Ovary (tissue), 9 donors: ENCODE data around the gene XXYLT1. TPM values are rescaled to one million over a fixed set of nuclear protein-coding genes. Genes with fewer than 3 reads are reported as not detected.

Source experiments
- DNase-seq, 5 donors: peaks; one replicate each; pipeline ENCODE4 v3.0.0-alpha.2; 2019 to 2020
- H3K27ac ChIP-seq, 2 donors: fragments of 200-600 bp; one replicate each; pipeline versions ENCODE4 v1.5.1 to v1.8.0; 2019 to 2022
- H3K27me3 ChIP-seq: fragments of 200-600 bp; one replicate; pipeline ENCODE4 v1.8.0; 2022
- H3K36me3 ChIP-seq: fragments of 200-600 bp; sonication (generic); one replicate; pipeline ENCODE4 v1.5.1; 2019
- H3K4me1 ChIP-seq: one replicate; pipeline ENCODE4 v1.8.1; 2013; ENCODE audit warnings: mild to moderate bottlenecking, moderate library complexity; ENCODE audit not compliant: insufficient read depth
- H3K4me3 ChIP-seq: fragments of 200-600 bp; sonication (generic); one replicate; pipeline ENCODE4 v1.5.1; 2017
- H3K9me3 ChIP-seq, 2 donors: fragments of 200-600 bp in 1 of 2; sonication (generic) in 1 of 2; one replicate each; pipeline versions ENCODE4 v1.5.1 to v1.8.1; 2013 to 2019; ENCODE audit warnings: mild to moderate bottlenecking in 1 of 2, moderate library complexity in 1 of 2
- EP300 ChIP-seq: sonication (generic); formaldehyde crosslinking; IDR thresholded peaks from one replicate; pipeline ENCODE4 v1.6.1; 2017; ENCODE audit warnings: antibody characterized with exemption
- POLR2A ChIP-seq: fragments of 450-650 bp; IDR thresholded peaks from one replicate; pipeline ENCODE4 v1.6.1; 2017; ENCODE audit warnings: antibody characterized with exemption, mild to moderate bottlenecking, moderate library complexity
- WGBS, 3 donors: extraction: QIAGEN DNeasy Blood & Tissue Kit in 1 of 3; methylation state at CpG; one replicate each; pipeline versions ENCODE4 v1.1.5 to v1.1.7; 2013 to 2017; 5-methylcytosine and 5-hydroxymethylcytosine counted together
- intact Hi-C, 4 donors: fragments of 100-400 bp; cut with DNase I; formaldehyde crosslinking; loops; one replicate each; pipeline versions ENCODE4 v1.11.0 to v1.15.1; 2022 to 2023
- polyA plus RNA-seq, 2 donors: library from polyadenylated mRNA; stranded (reverse); fragments of 200-250 nt in 1 of 2; fragments of 350-450 nt in 1 of 2; fragmentation: Illumina TruSeq in 1 of 2; extraction: RNeasy Lipid Tissue Mini Kit (QIAGEN cat#74804) in 1 of 2; gene quantifications; one replicate each; pipeline ENCODE4 v1.2.3, GENCODE V29; 2013 to 2014
- total RNA-seq, 7 donors: library from RNA; depleted of rRNA in 2 of 7; stranded (reverse); fragments of >200 nt in 2 of 7; fragmentation: NEBNext Ultra II Directional in 3 of 7; extraction: Animal tissue kit (Norgen Biotek cat#: 25700) in 3 of 7; gene quantifications; one replicate each; pipeline versions ENCODE4 v1.1.0 to v1.2.4, GENCODE V29; 2016 to 2023
- TF ChIP-seq, protein P1 (sequence below), 3 donors: fragments of 450-650 bp in 2 of 3; fragments of 200-600 bp in 1 of 3; IDR thresholded peaks; one replicate each; pipeline versions ENCODE4 v1.5.1 to v1.8.0; 2016 to 2022; ENCODE audit warnings: antibody characterized with exemption in 3 of 3, mild to moderate bottlenecking in 1 of 3
- donor health status: DM: no; HTN: no; CAD: no; lungs with moderate emphysema.
- donor health status: DM: no; HTN: no; CAD: no.
- donor health status: Bipolar disorder and iron deficiency.
- donor health status: DM: yes; HTN: yes; CAD: no.
- donor health status: DM: no; HTN: no; CAD: no.
- donor health status: DM: yes; HTN: yes; CAD: no.

The XXYLT1 gene
- total and polyA plus RNA-seq, 9 donors, result 5.6 to 13.6 (median 10.2) TPM

DNA sequence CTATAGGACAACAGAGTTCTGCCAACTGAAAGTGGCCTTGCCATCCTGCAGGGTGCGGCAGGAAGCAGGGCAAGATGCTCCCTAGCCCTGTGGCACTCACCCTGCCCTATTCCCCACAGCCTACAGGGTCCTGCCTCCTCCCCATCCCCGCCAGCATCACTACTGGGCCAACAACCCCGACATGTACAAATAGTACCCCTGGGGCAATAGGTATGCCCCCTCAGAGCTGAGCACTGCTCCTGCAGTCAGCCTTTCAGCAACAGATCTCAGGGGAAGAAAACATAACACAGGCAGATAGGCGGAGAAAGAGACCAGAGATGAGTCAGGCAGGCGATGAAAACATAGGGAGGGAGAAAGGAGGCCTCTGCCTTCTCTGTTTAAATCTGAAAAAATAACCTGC, 74.7 kb downstream of the XXYLT1 start:
- peaks cover 0 to 4% of the 10 kb centered on the region in 2 donors for H3K9me3 ChIP-seq
- peak in 1 of 5 donors; percentile 10 for DNase-seq
- intact Hi-C loops, result no loop called here
- WGBS, 3 donors, result 58 to 69% (median 63%) methylated on average over 5 of the region's 5 CpGs
- no peaks in the 10 kb centered on the region for H3K4me1 ChIP-seq
- H3K27me3 ChIP-seq, result no peaks in the 10 kb centered on the region
- H3K4me3 ChIP-seq, result no peak overlapping the region
- TF ChIP-seq POLR2A, result no peak
- no peak for TF ChIP-seq EP300
- TF ChIP-seq, protein P1, sequence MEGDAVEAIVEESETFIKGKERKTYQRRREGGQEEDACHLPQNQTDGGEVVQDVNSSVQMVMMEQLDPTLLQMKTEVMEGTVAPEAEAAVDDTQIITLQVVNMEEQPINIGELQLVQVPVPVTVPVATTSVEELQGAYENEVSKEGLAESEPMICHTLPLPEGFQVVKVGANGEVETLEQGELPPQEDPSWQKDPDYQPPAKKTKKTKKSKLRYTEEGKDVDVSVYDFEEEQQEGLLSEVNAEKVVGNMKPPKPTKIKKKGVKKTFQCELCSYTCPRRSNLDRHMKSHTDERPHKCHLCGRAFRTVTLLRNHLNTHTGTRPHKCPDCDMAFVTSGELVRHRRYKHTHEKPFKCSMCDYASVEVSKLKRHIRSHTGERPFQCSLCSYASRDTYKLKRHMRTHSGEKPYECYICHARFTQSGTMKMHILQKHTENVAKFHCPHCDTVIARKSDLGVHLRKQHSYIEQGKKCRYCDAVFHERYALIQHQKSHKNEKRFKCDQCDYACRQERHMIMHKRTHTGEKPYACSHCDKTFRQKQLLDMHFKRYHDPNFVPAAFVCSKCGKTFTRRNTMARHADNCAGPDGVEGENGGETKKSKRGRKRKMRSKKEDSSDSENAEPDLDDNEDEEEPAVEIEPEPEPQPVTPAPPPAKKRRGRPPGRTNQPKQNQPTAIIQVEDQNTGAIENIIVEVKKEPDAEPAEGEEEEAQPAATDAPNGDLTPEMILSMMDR (IDR thresholded peaks at IDR 0.05), result no peak
- no peaks in the 10 kb centered on the region for H3K36me3 ChIP-seq
- no peak overlapping the region for H3K27ac ChIP-seq

DNA sequence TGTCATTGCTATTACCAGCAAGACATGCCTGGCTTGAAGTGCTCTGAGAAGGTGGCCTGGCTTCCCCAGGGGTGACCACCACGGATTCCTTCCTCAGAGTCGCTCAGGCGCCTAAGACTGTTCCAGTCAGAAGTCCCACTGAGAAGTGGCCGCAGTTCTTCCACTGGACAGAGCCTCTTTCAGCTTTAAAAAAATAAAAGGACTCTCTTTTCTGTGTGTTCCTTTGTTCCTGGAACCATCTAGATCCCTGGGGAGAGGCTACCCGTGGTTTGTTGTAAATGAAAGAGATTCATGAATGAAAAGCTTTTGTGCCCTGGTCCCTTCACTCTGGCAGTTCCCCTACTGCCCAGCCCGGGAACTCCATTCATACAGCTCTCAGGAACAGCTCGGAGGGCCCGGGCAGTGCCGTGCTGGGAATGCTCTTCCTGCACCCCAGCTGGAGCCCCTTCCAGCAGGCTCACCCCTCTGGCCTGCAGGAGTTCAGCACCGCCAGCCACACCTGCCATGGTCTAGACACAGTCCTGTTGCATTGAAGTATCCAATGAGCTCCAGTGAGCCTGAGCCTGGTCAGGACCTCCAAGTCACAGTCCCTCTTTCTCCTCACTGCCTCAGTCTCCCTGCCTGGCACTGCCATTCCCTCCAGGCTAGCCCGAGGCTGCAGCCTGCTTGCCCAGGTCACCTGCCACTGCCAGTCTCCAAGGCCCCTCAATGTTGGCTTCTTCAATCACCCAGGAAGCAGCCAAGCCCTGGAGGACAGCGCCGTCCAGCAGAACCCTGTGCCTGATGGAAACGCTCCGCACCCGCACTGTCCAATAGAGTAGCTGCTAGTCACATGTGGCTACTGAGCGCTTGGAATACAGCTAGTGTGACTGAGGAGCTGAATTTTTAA, 75.4 kb downstream of the XXYLT1 start:
- WGBS, 3 donors, result 88 to 91% (median 89%) methylated on average over 17 of the region's 17 CpGs
- no peak overlapping the region for H3K27ac ChIP-seq

DNA sequence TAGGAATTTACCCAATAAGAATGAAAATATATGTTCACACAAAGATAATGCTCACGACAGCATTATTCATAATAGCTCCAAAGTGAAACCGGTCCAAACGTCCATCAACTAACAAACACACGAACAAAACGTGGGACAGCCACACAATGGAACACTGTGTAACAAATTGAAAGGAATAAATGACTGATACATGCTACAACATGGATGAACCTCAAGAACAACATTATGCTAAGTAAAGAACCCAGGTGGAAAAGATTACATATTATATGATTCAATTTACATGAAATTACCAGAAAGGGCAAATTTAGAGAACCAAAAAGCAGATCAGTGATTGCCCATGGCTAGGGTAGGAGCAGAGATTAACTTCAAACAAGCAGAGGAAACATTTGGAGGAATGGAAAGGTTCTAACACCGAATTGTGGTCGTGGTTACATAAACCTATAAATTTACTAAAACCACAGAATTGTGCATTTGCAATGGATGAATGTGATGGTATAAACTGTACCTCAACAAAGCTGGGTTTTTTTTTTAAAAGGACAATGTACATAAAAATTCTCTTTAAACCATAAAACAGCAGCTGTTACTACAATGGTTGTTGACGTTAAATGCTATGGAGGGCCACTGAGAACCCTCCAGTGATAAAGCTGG, 76.3 kb downstream of the XXYLT1 start:
- TF ChIP-seq, protein P1 (IDR thresholded peaks at IDR 0.05), result no peak
- TF ChIP-seq EP300 (no peak), POLR2A (no peak)
- no peaks in the 10 kb centered on the region for H3K27me3 ChIP-seq
- WGBS, 3 donors, result 81 to 82% (median 82%) methylated on average over 8 of the region's 8 CpGs
- no peak overlapping the region for H3K4me3 ChIP-seq
- DNase-seq, result no peak
- peaks cover 0 to 4% of the 10 kb centered on the region in 2 donors for H3K9me3 ChIP-seq
- no peaks in the 10 kb centered on the region for H3K36me3 ChIP-seq
- no peak overlapping the region for H3K27ac ChIP-seq
- intact Hi-C loops, result no loop called here
- H3K4me1 ChIP-seq, result no peaks in the 10 kb centered on the region

More for the DNA sequence above, 75.4 kb downstream of the XXYLT1 start:
- no peaks in the 10 kb centered on the region for H3K27me3 ChIP-seq
- TF ChIP-seq EP300 (no peak), POLR2A (no peak)
- TF ChIP-seq, protein P1 (IDR thresholded peaks at IDR 0.05), result no peak
- peak in 1 of 5 donors; percentile 10 for DNase-seq
- H3K36me3 ChIP-seq, result no peaks in the 10 kb centered on the region
- peaks cover 0 to 4% of the 10 kb centered on the region in 2 donors for H3K9me3 ChIP-seq
- intact Hi-C loops, result no loop called here
- no peaks in the 10 kb centered on the region for H3K4me1 ChIP-seq
- H3K4me3 ChIP-seq, result no peak overlapping the region

DNA sequence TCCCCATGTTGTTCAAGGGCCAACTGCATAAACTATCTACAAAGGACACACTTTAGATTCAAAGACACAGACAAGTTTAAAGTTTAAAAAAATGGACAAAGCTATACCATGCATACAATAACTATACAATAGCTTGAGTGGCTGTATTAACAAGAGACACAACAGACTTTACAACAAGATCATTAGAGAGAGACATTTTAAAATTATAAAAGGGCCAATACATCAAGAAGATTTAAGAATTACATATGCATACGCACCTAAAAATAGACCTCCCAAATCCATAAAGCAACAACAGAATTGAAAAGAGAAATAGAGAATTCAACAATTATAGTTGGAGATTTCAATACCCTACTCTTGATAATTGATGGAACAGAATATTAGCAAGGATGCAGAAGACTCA, 79.4 kb downstream of the XXYLT1 start:
- H3K4me1 ChIP-seq, result peaks cover 4% of the 10 kb centered on the region
- H3K4me3 ChIP-seq, result no peak overlapping the region
- DNase-seq, result no peak
- H3K9me3 ChIP-seq, result peaks cover 0 to 4% of the 10 kb centered on the region in 2 donors
- TF ChIP-seq EP300, result no peak
- no peak for TF ChIP-seq POLR2A
- TF ChIP-seq, protein P1 (IDR thresholded peaks at IDR 0.05), result no peak
- H3K27ac ChIP-seq, result no peak overlapping the region
- WGBS, 3 donors, result 89 to 100% (median 98%) methylated on average over 1 of the region's 1 CpG
- intact Hi-C loops, result no loop called here
- H3K36me3 ChIP-seq, result no peaks in the 10 kb centered on the region
- no peaks in the 10 kb centered on the region for H3K27me3 ChIP-seq
